HG03442 (cell line): ENCODE data around the gene MYLIP.
"Not testable (repeated sequence)": the region's sequence is repeated elsewhere in the genome, so short reads cannot be mapped to it uniquely, and the experiment has no call there.

ENCODE experiments used
- ATAC-seq: cut with Tn5 transposase; IDR thresholded peaks from one replicate; pipeline ENCODE4 v1.9.1; 2021; ENCODE audit warnings: mild to moderate bottlenecking, moderate library complexity; ENCODE audit not compliant: unreplicated experiment

Gene MYLIP

GRCh38 chr6:16168858-16169257, 40.0 kb downstream of the MYLIP start:
- no peak for ATAC-seq

- no peak for ATAC-seq
These were observed 42.5 kb downstream of the MYLIP start for GRCh38 chr6:16171400-16171799.

- no peak for ATAC-seq
These were observed 44.5 kb downstream of the MYLIP start for GRCh38 chr6:16173167-16173940.

- no peak for ATAC-seq
These were observed 45.7 kb downstream of the MYLIP start for GRCh38 chr6:16174416-16175078.

GRCh38 chr6:16176600-16176999, 47.7 kb downstream of the MYLIP start:
- ATAC-seq = not testable (repeated sequence)

- no peak for ATAC-seq
These were observed 49.0 kb downstream of the MYLIP start for GRCh38 chr6:16177881-16178280.

GRCh38 chr6:16178351-16178750, 49.5 kb downstream of the MYLIP start:
- ATAC-seq = no peak

GRCh38 chr6:16179063-16179462, 50.2 kb downstream of the MYLIP start:
- no peak for ATAC-seq

- ATAC-seq = no peak
These were observed 51.1 kb downstream of the MYLIP start for GRCh38 chr6:16179970-16180431.

- ATAC-seq = no peak
These were observed 52.0 kb downstream of the MYLIP start for GRCh38 chr6:16180696-16181438.

- no peak for ATAC-seq
These were observed 52.8 kb downstream of the MYLIP start for GRCh38 chr6:16181439-16182297.

GRCh38 chr6:16183187-16183664, 54.3 kb downstream of the MYLIP start:
- ATAC-seq = no peak

- ATAC-seq = no peak
These were observed 55.2 kb downstream of the MYLIP start for GRCh38 chr6:16184129-16184528.

- no peak for ATAC-seq
These were observed 55.7 kb downstream of the MYLIP start for GRCh38 chr6:16184551-16184950.

- no peak for ATAC-seq
These were observed 58.3 kb downstream of the MYLIP start for GRCh38 chr6:16187176-16187575.

GRCh38 chr6:16190214-16190613, 61.3 kb downstream of the MYLIP start:
- no peak for ATAC-seq

GRCh38 chr6:16196260-16196983, 67.5 kb downstream of the MYLIP start:
- ATAC-seq = no peak

GRCh38 chr6:16196984-16197546, 68.2 kb downstream of the MYLIP start:
- no peak for ATAC-seq
